DOHH2 (cell line): ENCODE measurements around the gene AKAP14.

Source experiments
- CTCF ChIP-seq: fragments of 200-600 bp; sonication (generic); IDR thresholded peaks from one replicate; pipeline ENCODE4 v1.5.1; 2014; ENCODE audit warnings: antibody characterized with exemption, mild to moderate bottlenecking, low read depth, low read length; ENCODE audit not compliant: poor library complexity, severe bottlenecking
- EZH2phosphoT487 ChIP-seq: fragments of 200-600 bp; sonication (generic); IDR thresholded peaks from 2 replicates; pipeline ENCODE4 v1.6.1; 2017; ENCODE audit warnings: borderline replicate concordance, mild to moderate bottlenecking, antibody characterized with exemption, low read length, moderate library complexity, mixed read lengths

DNA sequence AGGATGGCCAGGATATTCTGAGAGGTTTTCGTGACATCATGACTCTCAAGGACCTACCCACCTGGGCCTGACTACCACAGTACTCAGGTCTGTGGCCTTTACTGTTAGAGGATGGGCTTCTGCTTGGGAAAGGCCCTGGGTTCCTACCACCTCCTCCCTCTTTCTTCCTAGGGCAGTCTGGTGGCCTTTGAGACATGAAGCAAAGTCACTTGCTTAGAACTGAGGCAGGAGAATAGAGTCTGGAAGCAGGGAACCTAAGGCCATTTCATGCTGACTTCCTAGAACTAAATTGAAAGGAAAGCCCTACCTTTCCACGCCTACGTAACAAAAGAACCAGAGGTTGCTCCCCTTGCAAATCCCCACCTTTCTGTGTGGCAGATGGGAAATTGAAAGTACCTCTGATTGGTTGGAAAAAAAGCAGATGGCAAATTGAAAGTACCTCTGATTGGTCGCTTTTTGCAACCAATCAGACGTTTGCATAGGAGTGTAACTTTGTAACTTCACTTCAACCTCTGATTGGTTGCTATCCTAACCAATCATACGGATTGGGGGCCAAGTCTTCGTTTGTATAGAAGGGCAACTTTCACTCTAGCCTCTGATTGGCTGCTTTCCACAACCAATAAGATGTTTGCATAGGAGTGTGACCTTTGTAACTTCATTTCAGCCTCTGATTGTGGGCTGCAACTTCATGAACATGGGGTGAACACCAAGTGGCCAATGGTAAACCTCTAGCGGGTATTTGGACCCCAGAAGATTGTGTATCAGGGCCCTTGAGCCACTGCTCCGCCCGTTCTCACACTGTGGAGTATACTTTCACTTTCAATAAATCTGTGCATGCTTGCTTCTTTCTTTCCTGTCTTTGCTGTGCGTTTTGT, 9.9 kb upstream of the AKAP14 start:
- no peak for TF ChIP-seq CTCF
- no peak for TF ChIP-seq EZH2phosphoT487
